Stimulated activated naive CD8-positive, alpha-beta T cell treated with anti-CD3 and anti-CD28 coated beads, Interleukin-15, Interleukin-2, amounts not matched to agents 100 U/mL and 50 U/mL, for 24 hours (primary cell): ENCODE measurements around the gene ZNF587B.
"Not testable (repeated sequence)": the region's sequence is repeated elsewhere in the genome, so short reads cannot be mapped to it uniquely, and the experiment has no call there.

Source experiments
- ATAC-seq: fragments of 150-1000 bp; cut with Tn5 transposase; one replicate; pipeline ENCODE4 v1.10.0; 2021
- DNase-seq: peaks from one replicate; pipeline ENCODE4 v3.0.0; 2021

ZNF587B gene

DNA sequence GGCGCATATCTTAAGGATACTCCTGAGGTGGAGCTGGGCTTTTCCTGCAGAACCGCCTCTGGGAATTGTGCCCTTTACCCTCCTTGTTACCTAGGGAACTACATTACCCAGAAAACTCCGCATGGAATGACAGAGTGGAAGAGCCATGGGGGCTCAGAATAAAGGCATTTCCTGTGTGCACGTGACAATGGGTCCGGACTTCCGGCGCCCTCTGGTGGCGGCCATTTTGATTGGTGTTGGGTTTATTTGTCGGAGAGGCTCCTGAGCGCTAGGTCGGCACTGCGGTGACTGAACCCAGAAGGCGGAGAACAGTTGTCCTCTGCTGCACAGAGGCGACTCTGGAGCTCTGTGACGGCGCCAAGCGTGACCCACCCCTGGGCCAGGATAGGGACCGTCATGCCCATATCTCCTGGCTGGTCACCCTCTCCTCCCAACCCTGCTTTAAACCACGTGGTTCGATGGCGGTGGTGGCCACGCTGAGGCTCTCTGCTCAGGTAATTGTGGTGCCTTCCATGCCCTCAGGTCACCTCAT lies at the start of gene ZNF587B:
TSS of gene ZNF587B (plus strand) at position 229 of the 532 bp plus-strand sequence. CDS start at position 459, 230 bp downstream.
- no peak for ATAC-seq

DNA sequence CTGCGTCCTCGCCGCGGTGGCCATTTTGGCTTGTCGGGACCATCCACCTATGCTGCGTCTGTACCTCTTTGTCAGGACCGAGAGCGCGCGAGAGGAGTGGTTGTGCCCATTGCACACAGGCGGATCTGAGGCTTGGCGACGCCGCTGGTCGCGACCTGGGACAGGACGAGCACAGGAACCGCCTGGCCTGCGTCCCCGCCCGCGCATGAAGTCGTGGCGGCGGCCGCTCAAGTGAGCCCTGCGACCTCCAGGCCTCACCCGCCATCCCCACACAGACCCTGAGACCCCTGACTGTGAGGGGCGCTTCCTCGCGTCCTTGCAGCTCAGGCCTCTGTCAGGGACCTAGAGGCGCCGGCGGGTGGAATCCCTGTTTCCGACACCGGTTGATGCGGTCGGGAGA lies 43.8 kb upstream of the ZNF587B start:
- DNase-seq (no peak), ATAC-seq (no peak)

More for the DNA sequence above, at the start of gene ZNF587B:
- peak; percentile 41 for DNase-seq

DNA sequence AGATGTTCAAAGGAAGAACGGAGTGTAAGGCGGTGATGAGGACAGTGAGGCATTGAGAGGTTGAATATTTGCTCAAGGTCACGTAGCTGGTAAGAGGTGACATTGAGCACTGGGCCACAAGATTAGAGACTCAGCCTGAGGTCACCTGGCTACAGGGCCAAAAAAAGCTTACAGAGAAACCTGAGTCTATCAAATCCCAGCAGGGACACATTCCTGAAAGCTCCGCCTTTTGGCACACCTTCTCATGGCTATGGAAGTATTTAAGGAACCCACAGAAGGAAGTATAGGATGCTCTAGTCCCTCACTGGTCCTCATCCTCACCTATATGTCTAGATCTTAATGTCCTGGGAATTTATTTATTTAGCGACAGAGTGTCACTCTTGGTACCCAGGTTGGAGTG lies 43.2 kb upstream of the ZNF587B start:
- DNase-seq, result no peak
- no peak for ATAC-seq

DNA sequence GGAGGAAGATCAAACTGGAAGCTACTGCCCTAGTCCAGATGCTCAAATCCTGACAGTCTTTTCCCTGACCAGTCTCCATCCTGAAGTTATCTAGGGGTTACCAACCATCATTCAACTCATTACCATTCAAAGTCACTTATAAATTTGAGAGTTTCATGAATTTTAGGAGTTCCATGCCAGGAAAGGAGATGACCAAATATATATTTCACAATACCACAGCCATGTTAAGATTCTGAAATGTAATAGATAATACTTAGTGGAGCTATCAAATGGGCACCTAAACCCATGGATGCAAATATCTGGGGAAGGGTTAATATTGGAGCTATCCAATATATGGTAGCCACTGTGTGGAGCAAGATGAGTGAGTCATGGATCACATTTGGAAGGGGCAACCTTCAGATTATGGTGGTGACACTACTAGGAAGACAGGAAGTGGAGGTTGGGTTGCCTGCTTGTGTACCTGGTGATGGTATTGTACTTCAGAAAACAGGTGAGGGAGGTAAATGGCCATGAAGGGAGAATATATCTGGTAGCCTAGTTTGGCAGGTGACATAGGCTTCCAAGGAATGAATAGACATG lies 41.9 kb upstream of the ZNF587B start:
- no peak for DNase-seq
- no peak for ATAC-seq

DNA sequence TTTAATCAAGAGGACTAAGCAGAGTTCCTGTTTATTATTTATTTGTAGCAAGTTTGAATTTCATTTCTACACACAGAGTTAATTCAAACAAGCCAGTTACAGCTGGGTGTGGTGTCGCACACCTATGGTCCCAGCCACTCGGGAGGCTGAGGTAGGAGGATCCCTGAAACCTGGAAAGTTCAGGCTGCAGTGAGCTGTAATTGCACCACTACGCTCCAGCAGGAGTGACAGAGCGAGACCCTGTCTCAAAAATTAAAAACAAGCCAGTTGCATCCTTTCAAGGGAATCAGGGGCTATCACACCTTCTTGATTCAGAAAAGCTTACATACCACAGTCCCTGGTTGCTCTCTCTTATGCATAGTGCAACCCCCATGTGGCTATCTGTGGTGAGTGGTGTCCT lies 40.8 kb upstream of the ZNF587B start:
- ATAC-seq (no peak), DNase-seq (no peak)

DNA sequence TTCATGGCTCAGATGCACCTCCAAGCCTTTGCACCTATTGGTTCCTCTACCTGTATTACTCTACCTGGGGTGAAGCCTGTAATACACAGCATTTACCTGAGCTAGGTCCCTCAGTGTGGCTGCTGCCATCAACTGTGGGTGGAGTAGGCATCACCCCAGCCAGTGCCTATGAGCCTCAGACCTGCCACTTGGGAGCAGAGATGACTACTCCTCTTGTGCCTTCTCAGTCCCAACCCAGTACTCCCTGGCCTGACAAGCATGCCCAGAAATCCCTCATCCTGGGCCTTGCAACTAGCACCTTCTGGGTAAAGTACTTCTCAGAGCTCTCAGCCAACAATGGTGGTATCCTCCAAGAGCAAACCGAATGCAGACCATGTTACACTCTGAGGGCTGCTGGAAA lies 33.5 kb upstream of the ZNF587B start:
- DNase-seq, ATAC-seq: not testable (repeated sequence)

DNA sequence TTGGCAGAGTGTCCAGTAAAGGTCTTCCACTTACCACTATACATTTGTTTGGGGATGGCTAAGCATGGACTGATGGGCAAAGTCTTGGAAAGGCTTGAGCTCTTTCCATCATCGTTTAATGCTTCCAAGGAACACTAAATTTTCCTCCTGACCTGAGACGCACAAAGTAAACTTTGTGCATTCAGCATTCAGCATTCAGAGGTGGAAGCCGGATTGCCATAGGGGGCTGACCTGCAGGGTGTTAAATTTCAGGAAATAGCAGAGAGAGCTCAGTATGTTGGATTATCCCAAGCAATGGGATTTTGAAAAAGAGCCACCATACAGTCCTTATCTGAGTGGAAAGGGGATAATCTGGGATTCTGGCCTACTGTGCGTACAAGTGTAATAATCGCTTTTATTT lies 29.4 kb upstream of the ZNF587B start:
- no peak for DNase-seq
- no peak for ATAC-seq

DNA sequence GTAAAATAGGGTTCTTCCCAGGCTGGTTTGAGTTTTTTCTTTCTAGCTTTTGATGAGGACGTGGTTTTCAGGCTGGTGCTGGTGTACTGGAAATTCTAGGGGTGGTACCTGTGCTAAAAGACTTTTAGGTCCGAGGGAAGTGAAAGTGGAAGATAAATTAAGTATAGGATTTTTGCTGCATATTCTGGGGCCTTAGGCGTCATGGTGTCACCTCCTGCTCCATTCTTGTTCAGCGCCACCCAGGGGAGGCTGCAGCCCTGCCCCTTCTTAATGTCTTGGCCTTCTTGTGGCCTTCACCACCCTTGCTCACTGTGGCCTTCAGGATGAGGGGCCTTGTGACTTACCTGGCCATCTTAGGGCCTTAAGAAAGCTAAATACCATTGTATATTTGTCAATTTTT lies 27.8 kb upstream of the ZNF587B start:
- ATAC-seq, result no peak
- DNase-seq, result no peak

DNA sequence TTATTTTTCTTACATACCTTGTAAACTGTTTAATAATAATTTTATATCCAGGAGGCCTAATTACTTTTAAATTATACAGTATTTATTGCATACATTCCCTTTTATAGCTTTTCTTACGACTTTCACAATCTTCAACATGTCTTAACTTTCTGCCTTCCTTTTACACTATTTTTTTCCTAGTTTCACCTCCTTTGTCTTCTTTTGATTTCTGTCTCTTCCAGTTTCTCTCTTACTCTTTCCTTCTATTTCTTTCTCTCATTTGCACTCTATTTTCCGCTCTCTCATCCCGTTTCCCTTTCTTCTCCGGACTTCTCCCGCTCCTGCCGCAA lies 26.9 kb upstream of the ZNF587B start:
- no peak for DNase-seq
- ATAC-seq, result no peak

DNA sequence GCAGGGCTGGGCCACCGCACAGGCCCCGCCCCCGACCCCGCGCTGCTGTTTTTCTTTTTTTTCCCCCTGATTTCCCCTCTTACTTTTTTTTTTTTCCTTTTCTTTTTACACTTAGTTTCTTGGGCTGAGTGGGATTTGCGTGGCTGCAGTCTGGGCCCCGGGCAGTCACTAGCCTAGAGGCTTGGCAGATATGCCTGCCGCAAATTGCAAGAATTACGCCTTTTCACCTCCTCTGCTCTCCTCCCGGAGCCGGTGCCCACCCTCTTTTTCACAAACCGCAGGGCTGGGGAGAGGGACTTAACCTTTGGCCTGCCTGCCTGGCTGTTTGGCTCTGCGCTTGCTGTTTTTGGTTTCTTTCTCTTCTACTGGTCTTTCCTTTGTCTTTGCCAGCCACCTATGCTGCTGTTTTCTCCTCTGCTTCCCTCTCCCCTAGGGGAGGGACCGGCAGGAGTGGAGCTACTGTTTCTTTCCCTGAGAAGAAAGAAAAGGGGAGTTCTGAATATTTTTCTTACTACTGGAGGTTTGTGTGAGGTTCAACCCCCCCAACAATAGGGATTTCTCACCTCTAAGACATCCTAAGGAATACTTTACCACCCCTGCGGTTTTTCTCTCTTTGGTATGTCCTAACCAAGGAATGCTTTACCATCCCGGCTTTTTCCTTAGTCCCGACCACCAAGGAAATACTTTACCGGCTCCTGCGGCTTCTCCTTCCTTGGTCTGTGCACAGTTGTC lies 26.3 kb upstream of the ZNF587B start:
- peak; percentile 30 for DNase-seq
- ATAC-seq, result peak; percentile 36

DNA sequence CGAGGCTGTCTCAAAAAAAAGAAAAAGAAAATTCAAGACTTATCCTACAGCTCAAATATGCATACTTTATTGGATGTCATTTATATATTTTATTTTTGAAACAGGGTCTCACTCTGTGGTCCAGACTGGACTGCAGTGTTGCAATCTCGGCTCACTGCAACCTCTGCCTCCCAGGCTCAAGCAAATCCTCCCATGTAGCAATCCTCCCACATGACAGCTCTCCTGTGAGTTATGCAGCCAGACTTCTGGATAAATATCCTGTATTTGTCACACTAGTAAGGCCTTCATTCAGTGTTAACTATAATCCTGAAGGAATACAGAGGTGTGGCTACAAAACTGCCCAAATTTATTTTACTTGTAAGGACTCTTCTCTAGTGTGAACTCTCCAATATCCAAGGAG lies 22.6 kb upstream of the ZNF587B start:
- ATAC-seq (no peak), DNase-seq (no peak)

DNA sequence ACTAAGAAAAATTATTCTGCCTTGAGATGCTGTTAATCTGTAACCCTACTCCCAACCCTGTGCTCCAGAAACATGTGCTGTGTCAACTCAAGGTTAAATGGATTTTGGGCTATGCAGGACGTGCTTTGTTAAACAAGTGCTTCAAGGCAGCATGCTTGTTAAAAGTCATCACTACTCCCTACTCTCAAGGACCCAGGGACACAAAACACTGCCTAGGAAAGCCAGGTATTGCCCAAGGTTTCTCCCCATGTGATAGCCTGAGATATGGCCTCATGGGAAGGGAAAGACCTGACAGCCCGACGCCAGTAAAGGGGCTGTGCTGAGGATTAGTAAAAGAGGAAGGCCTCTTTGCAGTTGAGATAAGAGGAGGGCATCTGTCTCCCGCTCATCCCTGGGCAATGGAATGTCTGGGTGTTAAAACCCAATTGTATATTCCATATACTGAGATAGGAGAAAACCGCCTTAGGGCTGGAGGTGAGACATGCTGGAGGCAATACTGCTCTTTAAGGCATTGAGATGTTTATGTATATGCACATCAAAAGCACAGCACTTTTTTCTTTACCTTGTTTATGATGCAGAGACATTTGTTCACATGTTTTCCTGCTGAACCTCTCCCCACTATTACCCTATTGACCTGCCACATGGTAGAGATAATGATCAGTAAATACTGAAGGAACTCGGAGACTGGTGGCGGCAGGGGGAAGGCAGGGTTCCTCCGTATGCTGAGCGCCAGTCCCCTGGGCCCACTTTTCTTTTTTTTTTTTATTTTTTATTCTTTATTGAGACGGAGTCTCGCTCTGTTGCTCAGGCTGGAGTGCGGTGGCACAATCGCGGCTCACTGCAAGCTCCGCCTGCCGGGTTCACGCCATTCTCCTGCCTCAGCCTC lies 19.4 kb upstream of the ZNF587B start:
- ATAC-seq, DNase-seq: not testable (repeated sequence)

DNA sequence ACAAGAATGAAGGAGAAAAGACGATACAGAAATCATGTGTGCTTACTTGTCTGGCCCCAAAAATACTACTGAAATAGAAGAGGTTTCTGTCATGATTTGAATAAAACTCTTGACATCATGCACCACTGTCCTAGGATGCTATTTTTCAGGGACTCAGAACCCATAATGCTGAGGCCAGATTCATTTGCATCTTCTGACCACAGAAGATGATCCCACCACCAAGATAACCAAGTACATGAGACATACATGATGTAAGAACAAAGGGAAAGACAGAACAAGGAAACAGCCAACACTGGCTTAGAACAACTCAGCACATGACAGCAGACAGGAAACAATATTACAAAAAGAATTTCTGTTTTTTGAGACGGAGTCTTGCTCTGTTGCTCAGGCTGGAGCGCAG lies 17.9 kb upstream of the ZNF587B start:
- no peak for DNase-seq
- peak; percentile 25 for ATAC-seq

DNA sequence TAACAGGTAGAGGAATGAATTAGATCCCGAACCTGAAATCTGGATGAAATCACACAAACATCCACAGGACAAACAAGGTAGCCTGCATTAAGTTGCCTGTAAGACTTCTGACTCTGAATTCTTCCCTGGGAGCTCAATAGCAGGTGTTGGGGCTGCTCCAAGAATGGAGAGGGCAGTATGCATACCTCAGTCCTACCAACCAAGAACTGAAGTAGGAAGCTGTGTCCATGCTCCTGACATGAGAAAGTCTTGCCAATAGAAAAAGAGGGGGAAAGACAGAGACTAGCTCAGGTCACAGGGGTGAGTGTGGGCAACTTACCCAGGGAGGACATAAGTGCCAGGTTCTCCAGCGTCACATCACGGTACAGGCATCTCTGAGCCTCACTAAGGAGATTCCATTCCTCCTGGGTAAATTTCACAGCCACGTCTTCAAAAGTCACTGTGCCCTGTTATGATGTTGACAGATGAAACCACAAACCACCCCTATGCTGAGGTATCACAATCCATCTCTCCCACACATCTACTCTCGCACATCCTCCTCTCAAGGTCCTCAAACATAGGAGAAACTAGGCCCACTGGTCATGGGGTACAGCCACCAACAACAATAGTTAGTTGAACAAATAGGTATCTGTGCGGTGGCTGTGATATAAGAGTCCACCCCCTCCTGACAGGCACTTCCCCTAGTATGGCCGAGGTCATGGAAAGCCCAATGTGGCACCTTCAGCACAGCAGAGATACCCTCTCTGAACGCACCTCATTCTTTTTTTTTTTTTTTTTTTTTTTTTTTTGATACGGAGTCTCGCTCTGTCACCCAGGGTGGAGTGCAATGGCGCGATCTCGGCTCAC lies 16.9 kb upstream of the ZNF587B start:
- peak; percentile 21 for ATAC-seq
- DNase-seq, result not testable (repeated sequence)

DNA sequence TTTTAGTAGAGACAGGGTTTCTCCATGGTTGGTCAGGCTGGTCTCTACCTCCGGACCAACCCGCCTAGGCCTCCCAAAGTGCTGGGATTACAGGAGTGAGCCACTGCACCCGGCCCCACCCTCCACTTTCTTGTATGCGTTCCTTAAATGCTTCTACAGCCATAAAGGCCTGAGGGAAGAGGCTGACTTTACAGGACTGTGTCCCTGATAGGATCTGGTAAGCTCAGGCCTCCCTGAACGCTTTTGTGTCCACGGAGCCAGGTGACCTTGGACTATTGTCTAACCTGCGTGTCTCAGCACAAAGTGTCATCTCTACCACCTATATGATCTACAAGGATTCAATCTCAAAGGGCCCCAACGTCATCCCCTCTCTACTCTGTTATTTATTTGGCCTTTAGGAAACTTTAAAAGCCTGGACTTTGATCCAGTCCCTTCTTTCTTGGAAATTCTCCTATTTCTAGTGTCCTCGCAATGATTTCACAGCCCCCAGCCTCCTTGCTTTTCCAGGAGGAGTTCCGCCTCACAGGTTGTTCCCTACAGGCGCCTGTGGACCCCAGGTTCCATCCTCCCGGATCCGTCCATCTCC lies 16.1 kb upstream of the ZNF587B start:
- DNase-seq, result no peak
- no peak for ATAC-seq

DNA sequence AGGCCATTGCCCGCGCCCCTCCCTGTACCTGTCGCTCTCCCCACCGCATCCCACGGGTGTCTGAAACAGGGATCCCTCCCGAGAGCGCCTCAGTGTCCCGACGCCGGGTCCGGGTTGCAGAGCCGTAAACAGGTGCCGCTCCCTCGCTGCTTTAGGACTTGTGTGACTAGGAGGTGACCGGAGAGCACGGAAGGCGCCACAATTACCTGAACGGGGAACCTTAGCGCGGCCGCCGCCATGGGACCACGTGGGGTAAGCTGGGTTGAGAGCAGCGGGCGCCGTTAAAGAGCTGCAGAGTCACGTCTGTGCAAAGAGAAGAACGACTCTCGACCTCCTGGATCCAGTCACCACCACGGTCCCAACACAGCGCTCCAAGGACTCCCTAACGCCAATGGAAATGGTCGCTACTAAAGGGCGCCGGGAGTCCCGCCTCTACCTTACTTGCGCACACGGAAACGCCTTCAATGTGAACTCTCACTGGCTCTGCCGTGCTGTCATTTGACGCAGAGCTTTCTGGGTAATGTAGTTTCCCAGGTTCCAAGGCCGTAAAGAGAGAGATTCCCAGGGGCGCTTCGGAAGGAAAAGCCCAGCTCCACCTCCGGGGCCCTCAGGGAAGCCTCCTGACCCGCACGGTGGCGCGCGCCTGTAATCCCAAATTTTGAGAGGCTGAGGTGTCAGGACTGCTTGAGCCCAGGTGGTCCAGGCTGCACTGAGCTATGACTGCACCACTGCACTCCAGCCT lies 15.4 kb upstream of the ZNF587B start, which contains the start of gene ZNF552:
TSS of gene ZNF552 (minus strand) at position 409 of the 742 bp plus-strand sequence. CDS start at position 239, 170 bp downstream.
- DNase-seq, result peak; percentile 72
- peak; percentile 81 for ATAC-seq

DNA sequence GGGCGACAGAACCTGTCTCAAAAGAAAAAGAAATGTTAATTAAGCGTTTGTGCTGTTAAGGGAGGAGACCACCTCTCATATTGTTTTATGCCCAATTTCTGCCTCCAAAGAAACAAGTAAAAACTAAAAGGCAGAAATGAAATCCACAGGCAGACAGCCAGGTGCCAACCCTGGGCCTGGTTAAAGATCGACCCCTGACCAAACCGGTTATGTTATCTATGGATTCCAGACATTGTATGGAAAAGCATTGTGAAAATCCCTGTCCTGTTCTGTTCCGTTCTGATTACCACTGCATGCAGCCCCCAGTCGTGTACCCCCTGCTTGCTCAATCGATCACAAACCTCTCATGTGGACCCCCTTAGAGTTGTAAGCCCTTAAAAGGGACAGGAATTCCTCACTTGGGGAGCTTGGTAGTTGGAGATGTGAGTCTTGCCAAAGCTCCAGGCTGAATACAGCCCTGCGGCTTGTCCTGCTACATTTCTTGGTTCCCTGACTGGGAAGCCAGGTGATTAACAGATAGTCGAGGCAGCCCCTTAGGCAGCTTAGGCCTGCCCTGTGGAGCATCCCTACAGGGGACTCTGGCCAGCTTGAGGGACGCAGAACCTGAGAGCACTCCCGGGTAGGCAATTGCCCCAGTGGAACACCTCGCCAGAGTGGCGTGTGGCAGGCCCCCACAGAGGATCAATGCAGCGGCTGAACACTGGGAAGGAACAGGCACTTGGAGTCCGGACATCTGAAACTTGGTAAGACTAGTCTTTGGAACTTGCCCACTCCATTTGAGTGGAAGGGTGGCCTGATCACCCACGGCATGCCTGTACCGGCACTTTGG lies 14.6 kb upstream of the ZNF587B start:
- DNase-seq (no peak), ATAC-seq (no peak)

DNA sequence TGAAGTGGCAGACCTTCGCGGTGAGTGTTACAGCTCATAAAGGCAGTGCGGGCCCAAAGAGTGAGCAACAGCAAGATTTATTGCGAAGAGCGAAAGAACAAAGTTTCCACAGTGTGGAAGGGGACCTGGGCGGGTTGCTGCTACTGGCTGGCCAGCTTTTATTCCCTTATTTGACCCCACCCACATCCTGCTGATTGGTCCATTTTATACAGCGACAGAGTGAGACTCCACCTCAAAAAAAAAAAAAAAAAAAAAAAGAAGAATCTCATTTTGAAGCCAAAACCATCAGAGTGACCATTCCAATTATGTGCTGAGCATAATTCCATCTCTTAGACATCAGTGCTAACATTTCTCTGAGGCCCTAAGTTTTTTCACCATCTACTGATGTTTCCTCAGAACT lies 13.4 kb upstream of the ZNF587B start:
- DNase-seq, result no peak
- no peak for ATAC-seq

DNA sequence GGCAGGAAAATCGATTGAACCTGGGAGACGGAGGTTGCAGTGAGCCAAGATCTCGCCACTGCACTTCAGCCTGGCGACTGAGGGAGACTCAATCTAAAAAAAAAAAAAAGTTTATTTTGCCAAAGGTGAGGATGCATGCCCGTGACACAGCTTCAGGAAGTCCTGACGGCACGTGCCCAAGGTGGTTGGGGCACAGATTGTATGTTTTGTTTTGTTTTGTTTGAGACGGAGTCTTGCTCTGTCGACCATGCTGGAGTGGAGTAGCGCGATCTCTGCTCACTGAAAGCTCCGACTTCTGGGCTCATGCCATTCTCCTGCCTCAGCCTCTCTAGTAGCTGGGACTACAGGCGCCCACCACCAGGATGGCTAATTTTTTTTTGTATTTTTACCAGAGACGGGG lies 12.1 kb upstream of the ZNF587B start:
- ATAC-seq, result no peak
- DNase-seq, result no peak

DNA sequence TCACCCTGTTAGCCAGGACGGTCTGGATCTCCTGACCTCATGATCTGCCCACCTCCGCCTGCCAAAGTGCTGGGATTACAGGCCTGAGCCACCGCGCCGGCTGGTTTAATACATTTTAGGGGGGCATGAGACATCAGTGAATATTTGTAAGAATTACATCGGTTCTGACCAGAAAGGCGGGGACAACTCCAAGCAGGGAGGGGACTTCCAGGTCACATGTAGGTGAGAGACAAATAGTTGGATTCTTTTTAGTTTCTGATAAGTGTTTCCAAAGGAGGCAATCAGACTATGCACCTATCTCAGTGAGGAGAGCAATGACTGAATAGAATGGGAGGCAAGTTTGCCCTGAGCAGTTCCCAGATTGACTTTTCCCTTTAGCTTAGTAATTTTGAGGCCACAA lies 11.7 kb upstream of the ZNF587B start:
- ATAC-seq (no peak), DNase-seq (no peak)
